Mammary epithelial cell (primary cell): ENCODE data around the gene PTPA.

Source experiments
- EZH2 ChIP-seq: IDR thresholded peaks from 2 replicates; pipeline ENCODE4 v1.6.1; 2012; ENCODE audit warnings: low read length, inconsistent platforms, borderline replicate concordance
- TF ChIP-seq, protein P1 (sequence below), 2 donors: IDR thresholded peaks in 1 of 2; conservative IDR thresholded peaks in 1 of 2; 2 replicates each; pipeline ENCODE4 v1.5.1; 2011 to 2012; ENCODE audit warnings: inconsistent platforms in 2 of 2, low read length in 2 of 2, mild to moderate bottlenecking in 2 of 2, control low read depth in 1 of 2, low read depth in 1 of 2; ENCODE audit not compliant: insufficient read depth in 1 of 2; ENCODE audit errors: extremely low read depth in 1 of 2

DNA sequence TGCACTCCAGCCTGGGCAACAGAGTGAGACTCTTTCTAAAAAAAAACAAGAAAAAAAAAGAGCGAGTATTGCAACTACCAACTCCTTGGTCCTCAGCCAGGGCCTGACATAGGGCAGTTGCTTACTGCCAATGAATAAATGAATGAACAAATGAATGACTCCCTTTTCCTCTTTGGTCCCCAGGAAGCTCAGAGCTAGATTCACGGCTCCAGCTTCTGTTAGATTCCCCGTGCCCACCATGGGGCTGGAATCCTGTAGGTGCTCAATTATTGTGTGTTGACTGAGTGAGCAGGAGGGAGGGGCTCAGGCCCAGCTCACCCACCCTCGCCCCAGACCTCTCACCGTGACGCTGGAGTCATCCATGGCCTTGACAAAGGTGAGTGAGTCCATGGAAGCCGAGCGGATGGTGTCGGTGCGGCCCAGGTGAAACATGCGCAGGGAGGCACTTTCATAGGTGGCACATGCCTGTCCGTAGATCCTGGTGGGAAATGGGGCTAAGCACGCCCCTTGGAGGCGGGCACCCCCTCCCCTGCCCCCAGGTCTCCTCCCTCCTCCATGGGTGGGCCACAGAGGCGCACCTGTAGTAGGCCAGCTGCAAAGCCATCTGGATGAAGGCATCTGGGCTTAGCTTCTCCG lies 13.4 kb upstream of the PTPA start:
- TF ChIP-seq, protein P1, sequence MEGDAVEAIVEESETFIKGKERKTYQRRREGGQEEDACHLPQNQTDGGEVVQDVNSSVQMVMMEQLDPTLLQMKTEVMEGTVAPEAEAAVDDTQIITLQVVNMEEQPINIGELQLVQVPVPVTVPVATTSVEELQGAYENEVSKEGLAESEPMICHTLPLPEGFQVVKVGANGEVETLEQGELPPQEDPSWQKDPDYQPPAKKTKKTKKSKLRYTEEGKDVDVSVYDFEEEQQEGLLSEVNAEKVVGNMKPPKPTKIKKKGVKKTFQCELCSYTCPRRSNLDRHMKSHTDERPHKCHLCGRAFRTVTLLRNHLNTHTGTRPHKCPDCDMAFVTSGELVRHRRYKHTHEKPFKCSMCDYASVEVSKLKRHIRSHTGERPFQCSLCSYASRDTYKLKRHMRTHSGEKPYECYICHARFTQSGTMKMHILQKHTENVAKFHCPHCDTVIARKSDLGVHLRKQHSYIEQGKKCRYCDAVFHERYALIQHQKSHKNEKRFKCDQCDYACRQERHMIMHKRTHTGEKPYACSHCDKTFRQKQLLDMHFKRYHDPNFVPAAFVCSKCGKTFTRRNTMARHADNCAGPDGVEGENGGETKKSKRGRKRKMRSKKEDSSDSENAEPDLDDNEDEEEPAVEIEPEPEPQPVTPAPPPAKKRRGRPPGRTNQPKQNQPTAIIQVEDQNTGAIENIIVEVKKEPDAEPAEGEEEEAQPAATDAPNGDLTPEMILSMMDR (conservative IDR thresholded peaks at IDR 0.05 in 1 of 2, IDR thresholded peaks at IDR 0.05 in 1 of 2; ENCODE audit: extremely low read depth in 1 of 2, insufficient read depth in 1 of 2, low read depth in 1 of 2, low read length in 2 of 2) = no peak
- TF ChIP-seq EZH2 = no peak
